Measurements from ENCODE around the gene GALNT2. TPM values are rescaled to one million over a fixed set of nuclear protein-coding genes. Genes with fewer than 3 reads are reported as not detected.

The GALNT2 gene
- total and polyA plus RNA-seq, 2 of the 4 experiments (the other 2 are of a cell fraction), result 50.4 to 189 TPM

DNA sequence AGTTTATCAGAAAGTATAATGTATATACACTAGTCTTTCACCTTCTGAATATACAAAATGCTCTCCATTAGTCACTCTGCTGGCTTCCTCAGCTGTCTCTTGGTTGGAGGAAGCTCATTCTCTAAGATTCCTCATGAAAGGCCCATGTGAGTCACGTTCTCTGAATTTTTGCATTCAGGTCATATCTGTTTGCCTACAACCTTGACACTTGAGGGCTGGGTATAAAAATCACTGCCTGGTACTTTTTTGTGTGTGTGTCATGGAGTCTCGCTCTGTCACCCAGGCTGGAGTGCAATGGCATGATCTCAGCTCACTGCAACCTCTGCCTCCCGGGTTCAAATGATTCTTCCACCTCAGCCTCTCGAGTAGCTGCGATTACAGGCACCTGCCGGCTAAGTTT, 2.8 kb upstream of the GALNT2 start:
- Histone ChIP-seq H2AK9ac (replicated peaks; ENCODE audit: low read depth, low read length, poor library complexity) (no peak overlapping the region), H3K9me1 (ENCODE audit: insufficient read depth, low read length) (no peaks in the 10 kb centered on the region), H3K27ac (ENCODE audit: insufficient read depth, low read length) (no peak overlapping the region), H3K56ac (ENCODE audit: extremely low read depth, insufficient read depth, low read length) (no peak overlapping the region), H2BK20ac (ENCODE audit: low read depth, low read length) (no peak overlapping the region), H4K5ac (ENCODE audit: low read depth, low read length) (no peak overlapping the region), H2AFZ (replicated peaks; ENCODE audit: low read length, poor library complexity) (no peak overlapping the region), H2AK5ac (ENCODE audit: low read depth, low read length) (no peak overlapping the region), H3K4me1 (ENCODE audit: control insufficient read depth, insufficient read depth, low read length) (0 out of 2 replicates have a peak, but pooled peaks cover 2% of the 10 kb centered on the region), H3K14ac (replicated peaks; ENCODE audit: low read depth, low read length) (no peak overlapping the region), H4K8ac (ENCODE audit: low read depth in 2 of 2, low read length in 2 of 2) (no peak overlapping the region), H2BK5ac (ENCODE audit: low read depth, low read length, poor library complexity, severe bottlenecking) (no peak overlapping the region), H3K18ac (ENCODE audit: low read depth, low read length) (no peak overlapping the region), H4K20me1 (ENCODE audit: insufficient read depth, low read length) (peaks cover 15% of the 10 kb centered on the region), H2BK120ac (ENCODE audit: low read depth, low read length) (no peak overlapping the region), H3K4me3 (ENCODE audit: insufficient read depth, low read depth, low read length) (no peak overlapping the region), H3K79me1 (ENCODE audit: low read depth in 1 of 2, low read length in 2 of 2) (peaks cover under 1 to 14% of the 10 kb centered on the region in 2 experiments; a peak in 3 of 4 replicates), H3K23ac (ENCODE audit: low read depth, low read length) (no peak overlapping the region), H3K9me3 (ENCODE audit: control insufficient read depth, insufficient read depth, low read length) (no peaks in the 10 kb centered on the region), H3K27me3 (ENCODE audit: control insufficient read depth, insufficient read depth, low read length) (peaks cover 1% of the 10 kb centered on the region; the same call in 1 of the 2 replicates), H3K4ac (ENCODE audit: low read depth, low read length) (no peak overlapping the region), H3K9ac (ENCODE audit: low read depth, low read length) (no peak overlapping the region), H2BK15ac (ENCODE audit: low read depth, low read length) (no peak overlapping the region), H4K91ac (ENCODE audit: insufficient read depth, low read depth, low read length) (no peak overlapping the region), H3K4me2 (ENCODE audit: low read depth, low read length) (no peak overlapping the region), H3K36me3 (ENCODE audit: control insufficient read depth, insufficient read depth, low read length) (no peaks in the 10 kb centered on the region)
- BruUV-seq (replicated peaks), result no TSS peak
- DNase-seq (no peak), ATAC-seq (ENCODE audit: low read depth) (no peak)
- dilution Hi-C loops (cut with HindIII; ENCODE audit: low sequenced_read_pairs, unreplicated experiment), result no loop called here
- 80% methylated on average over 2 of the region's 6 CpGs; no CpG with 5 or more reads in 1 of the 2 experiments for WGBS, 2 experiments (ENCODE audit: extremely low coverage in 2 of 2, insufficient read length in 1 of 2)
- ChIA-PET CTCF (no interaction called here), POLR2A (ENCODE audit: unreplicated experiment) (no interaction called here)
- intact Hi-C loops (cut with micrococcal nuclease), result no loop called here
- in situ Hi-C loops (cut with MboI; ENCODE audit: low sequenced_read_pairs), result no loop called here
- TF ChIP-seq FOS (IDR thresholded peaks at IDR 0.05; ENCODE audit: low read depth, low read length) (no peak), MAZ (IDR thresholded peaks at IDR 0.05; ENCODE audit: borderline replicate concordance, low read depth, low read length) (no peak), CEBPB (IDR thresholded peaks at IDR 0.05; ENCODE audit: low read depth, low read length) (no peak), NFE2L2 (IDR thresholded peaks at IDR 0.05; ENCODE audit: low read depth, low read length) (no peak), SMC3 (IDR thresholded peaks at IDR 0.05; ENCODE audit: low read depth, low read length) (no peak), CHD1 (IDR thresholded peaks at IDR 0.05; ENCODE audit: low read depth, low read length) (no peak), BHLHE40 (IDR thresholded peaks at IDR 0.05; ENCODE audit: low read depth, low read length) (no peak)
- TF ChIP-seq, protein P1, sequence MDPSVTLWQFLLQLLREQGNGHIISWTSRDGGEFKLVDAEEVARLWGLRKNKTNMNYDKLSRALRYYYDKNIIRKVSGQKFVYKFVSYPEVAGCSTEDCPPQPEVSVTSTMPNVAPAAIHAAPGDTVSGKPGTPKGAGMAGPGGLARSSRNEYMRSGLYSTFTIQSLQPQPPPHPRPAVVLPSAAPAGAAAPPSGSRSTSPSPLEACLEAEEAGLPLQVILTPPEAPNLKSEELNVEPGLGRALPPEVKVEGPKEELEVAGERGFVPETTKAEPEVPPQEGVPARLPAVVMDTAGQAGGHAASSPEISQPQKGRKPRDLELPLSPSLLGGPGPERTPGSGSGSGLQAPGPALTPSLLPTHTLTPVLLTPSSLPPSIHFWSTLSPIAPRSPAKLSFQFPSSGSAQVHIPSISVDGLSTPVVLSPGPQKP (IDR thresholded peaks at IDR 0.05; ENCODE audit: borderline replicate concordance, low read depth, low read length), result no peak
- TF ChIP-seq, protein P2, sequence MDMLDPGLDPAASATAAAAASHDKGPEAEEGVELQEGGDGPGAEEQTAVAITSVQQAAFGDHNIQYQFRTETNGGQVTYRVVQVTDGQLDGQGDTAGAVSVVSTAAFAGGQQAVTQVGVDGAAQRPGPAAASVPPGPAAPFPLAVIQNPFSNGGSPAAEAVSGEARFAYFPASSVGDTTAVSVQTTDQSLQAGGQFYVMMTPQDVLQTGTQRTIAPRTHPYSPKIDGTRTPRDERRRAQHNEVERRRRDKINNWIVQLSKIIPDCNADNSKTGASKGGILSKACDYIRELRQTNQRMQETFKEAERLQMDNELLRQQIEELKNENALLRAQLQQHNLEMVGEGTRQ (IDR thresholded peaks at IDR 0.05; ENCODE audit: low read depth, low read length), result no peak
- TF ChIP-seq, protein P3, sequence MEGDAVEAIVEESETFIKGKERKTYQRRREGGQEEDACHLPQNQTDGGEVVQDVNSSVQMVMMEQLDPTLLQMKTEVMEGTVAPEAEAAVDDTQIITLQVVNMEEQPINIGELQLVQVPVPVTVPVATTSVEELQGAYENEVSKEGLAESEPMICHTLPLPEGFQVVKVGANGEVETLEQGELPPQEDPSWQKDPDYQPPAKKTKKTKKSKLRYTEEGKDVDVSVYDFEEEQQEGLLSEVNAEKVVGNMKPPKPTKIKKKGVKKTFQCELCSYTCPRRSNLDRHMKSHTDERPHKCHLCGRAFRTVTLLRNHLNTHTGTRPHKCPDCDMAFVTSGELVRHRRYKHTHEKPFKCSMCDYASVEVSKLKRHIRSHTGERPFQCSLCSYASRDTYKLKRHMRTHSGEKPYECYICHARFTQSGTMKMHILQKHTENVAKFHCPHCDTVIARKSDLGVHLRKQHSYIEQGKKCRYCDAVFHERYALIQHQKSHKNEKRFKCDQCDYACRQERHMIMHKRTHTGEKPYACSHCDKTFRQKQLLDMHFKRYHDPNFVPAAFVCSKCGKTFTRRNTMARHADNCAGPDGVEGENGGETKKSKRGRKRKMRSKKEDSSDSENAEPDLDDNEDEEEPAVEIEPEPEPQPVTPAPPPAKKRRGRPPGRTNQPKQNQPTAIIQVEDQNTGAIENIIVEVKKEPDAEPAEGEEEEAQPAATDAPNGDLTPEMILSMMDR (conservative IDR thresholded peaks at IDR 0.05; ENCODE audit: low read depth, low read length), result no peak

Measured in IMR-90 (cell line).